Measurements from ENCODE around the gene TWIST2.

DNA sequence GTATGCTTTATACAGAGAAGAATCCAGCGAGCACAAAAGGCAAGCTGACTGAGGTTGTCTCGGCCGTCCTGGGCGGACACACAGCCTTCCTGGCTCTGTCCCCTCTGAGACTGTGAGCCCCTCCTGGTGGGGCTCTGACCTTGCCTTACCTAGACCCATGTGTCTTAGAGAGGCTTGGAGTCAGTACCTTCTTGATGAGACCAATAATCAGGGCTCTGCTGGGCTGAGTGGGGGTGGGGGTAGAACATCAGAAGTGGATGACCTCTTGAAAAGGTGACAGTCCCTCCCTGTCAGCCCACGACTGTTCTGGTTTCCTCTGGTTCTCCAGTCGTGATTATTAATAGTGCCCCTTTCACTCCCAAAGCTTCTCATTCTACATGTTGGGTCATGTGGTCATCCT, 31.2 kb downstream of the TWIST2 start:
- TF ChIP-seq POLR2AphosphoS5 (IDR thresholded peaks at IDR 0.05; ENCODE audit: low read depth, low read length) (no peak), POLR2A (IDR thresholded peaks at IDR 0.05; ENCODE audit: low read depth, low read length) (no peak)

All from GM12892 (cell line).